ENCODE data around the gene ATCAY.
"Not testable (repeated sequence)": the region's sequence is repeated elsewhere in the genome, so short reads cannot be mapped to it uniquely, and the experiment has no call there.

Gene ATCAY

GRCh38 chr19:3855320-3855719 is 25.2 kb upstream of the ATCAY start:
- DNase-seq (ENCODE audit: low read depth, low spot score): no peak

GRCh38 chr19:3857449-3858003 is 23.0 kb upstream of the ATCAY start:
- no peak for DNase-seq (ENCODE audit: low read depth, low spot score)

- no peak for DNase-seq (ENCODE audit: low read depth, low spot score)
Measured at GRCh38 chr19:3860499-3860898, 20.0 kb upstream of the ATCAY start.

GRCh38 chr19:3862826-3863500 is 17.5 kb upstream of the ATCAY start:
- no peak for DNase-seq (ENCODE audit: low read depth, low spot score)

GRCh38 chr19:3863648-3864047 is 16.8 kb upstream of the ATCAY start:
- DNase-seq (ENCODE audit: low read depth, low spot score): no peak

- DNase-seq (ENCODE audit: low read depth, low spot score): no peak
Measured at GRCh38 chr19:3866910-3867638, 13.4 kb upstream of the ATCAY start.

GRCh38 chr19:3867971-3868769 is 12.3 kb upstream of the ATCAY start:
- no peak for DNase-seq (ENCODE audit: low read depth, low spot score)

GRCh38 chr19:3868770-3869456 is 11.6 kb upstream of the ATCAY start, which contains the start of gene ZFR2:
ZFR2 (minus strand) TSS chr19:3869038; CDS start chr19:3869017, 21 bp downstream.
- DNase-seq (ENCODE audit: low read depth, low spot score): no peak

GRCh38 chr19:3873151-3873550 is 7.3 kb upstream of the ATCAY start:
- DNase-seq (ENCODE audit: low read depth, low spot score): no peak

- DNase-seq (ENCODE audit: low read depth, low spot score): not testable (repeated sequence)
Measured at GRCh38 chr19:3874695-3875094, 5.8 kb upstream of the ATCAY start.

- DNase-seq (ENCODE audit: low read depth, low spot score): no peak
Measured at GRCh38 chr19:3879656-3880055, 829 bp upstream of the ATCAY start.

GRCh38 chr19:3881272-3882040 is 971 bp downstream of the ATCAY start:
- no peak for DNase-seq (ENCODE audit: low read depth, low spot score)

GRCh38 chr19:3882041-3882384 is 1.5 kb downstream of the ATCAY start:
- DNase-seq (ENCODE audit: low read depth, low spot score): no peak

GRCh38 chr19:3890591-3890990 is 10.1 kb downstream of the ATCAY start:
- no peak for DNase-seq (ENCODE audit: low read depth, low spot score)

GRCh38 chr19:3893509-3894179 is 13.2 kb downstream of the ATCAY start:
- DNase-seq (ENCODE audit: low read depth, low spot score): no peak

- not testable (repeated sequence) for DNase-seq (ENCODE audit: low read depth, low spot score)
Measured at GRCh38 chr19:3894959-3895358, 14.5 kb downstream of the ATCAY start.

- no peak for DNase-seq (ENCODE audit: low read depth, low spot score)
Measured at GRCh38 chr19:3895788-3896187, 15.3 kb downstream of the ATCAY start.

- DNase-seq (ENCODE audit: low read depth, low spot score): no peak
Measured at GRCh38 chr19:3897936-3898335, 17.5 kb downstream of the ATCAY start.

- no peak for DNase-seq (ENCODE audit: low read depth, low spot score)
Measured at GRCh38 chr19:3898426-3898825, 17.9 kb downstream of the ATCAY start.

Data from activated naive CD8-positive, alpha-beta T cell treated with anti-CD3 and anti-CD28 coated beads, Interleukin-2, amount 50 U/mL, for 16 hours (primary cell).